A549 (cell line): Measurements from ENCODE around the gene TRIO. TPM values are rescaled to one million over a fixed set of nuclear protein-coding genes. Genes with fewer than 3 reads are reported as not detected.

Experiments
- ATAC-seq, 2 experiments: fragments of 200-7000 bp in 1 of 2; fragments of >200 bp in 1 of 2; cut with Nextera tagmentation in 1 of 2; cut with Tn5 transposase in 1 of 2; 3 replicates each; pipeline versions ENCODE4 v1.8.0 to v1.9.1; 2018 to 2020; ENCODE audit warnings: mild to moderate bottlenecking in 1 of 2, moderate library complexity in 1 of 2
- CTCF ChIA-PET: fragments of 300-600 bp; sonication (Branson Sonifier 250); formaldehyde crosslinking; extraction: SDS; loops from one replicate; lab custom pipeline; 2021; ENCODE audit warnings: antibody characterized with exemption, inconsistent platforms; lab: Yijun Ruan, JAX
- POLR2A ChIA-PET: fragments of 350-600 bp; formaldehyde crosslinking; extraction: SDS; loops from one replicate; lab custom pipeline; 2021; ENCODE audit warnings: antibody characterized with exemption, inconsistent platforms; lab: Yijun Ruan, JAX
- DNase-seq, 2 experiments: peaks; one replicate each; pipeline versions ENCODE4 v3.0.0 to v3.0.0-alpha.2; 2011 to 2016; ENCODE audit warnings: low read depth in 1 of 2, low spot score in 1 of 2
- FAIRE-seq: peaks from 2 replicates; lab custom pipeline; 2011; peaks lifted over from hg19 to GRCh38; lab: Jason Lieb, UNC
- H3K27ac ChIP-seq, 2 experiments: fragments of >200 bp; sonication (Bioruptor Twin); formaldehyde crosslinking; 3 replicates each; pipeline ENCODE4 v1.5.1; 2016 to 2017
- H3K4me1 ChIP-seq: fragments of >200 bp; sonication (Bioruptor Twin); formaldehyde crosslinking; 3 replicates; pipeline ENCODE4 v1.6.1; 2016
- H3K4me2 ChIP-seq: fragments of >200 bp; sonication (Bioruptor Twin); formaldehyde crosslinking; 3 replicates; pipeline ENCODE4 v1.6.1; 2016
- H3K4me3 ChIP-seq: fragments of >200 bp; sonication (Bioruptor Twin); formaldehyde crosslinking; 3 replicates; pipeline ENCODE4 v1.5.1; 2016
- H3K9me3 ChIP-seq: fragments of >200 bp; sonication (Bioruptor Twin); formaldehyde crosslinking; 3 replicates; pipeline ENCODE4 v1.6.1; 2016
- CHD2 ChIP-seq: fragments of 150-350 bp; IDR thresholded peaks from 2 replicates; pipeline ENCODE4 v1.6.1; 2014; ENCODE audit warnings: low read length; ENCODE audit not compliant: partially characterized antibody
- CHD4 ChIP-seq: fragments of 200-600 bp; sonication (generic); IDR thresholded peaks from 2 replicates; pipeline ENCODE4 v1.6.1; 2016; ENCODE audit warnings: antibody characterized with exemption, mild to moderate bottlenecking, borderline replicate concordance
- EP300 ChIP-seq, 2 experiments: fragments of >200 bp; sonication (Bioruptor Twin); formaldehyde crosslinking; IDR thresholded peaks; 2 replicates in 1 of 2; 3 replicates in 1 of 2; pipeline ENCODE4 v1.6.1; 2016 to 2017
- FOSB ChIP-seq: fragments of 250-450 bp; sonication (Bioruptor Pico); IDR thresholded peaks from 2 replicates; pipeline ENCODE4 v1.5.0; 2020; ENCODE audit warnings: mild to moderate bottlenecking, moderate library complexity
- FOXS1 ChIP-seq: fragments of 250-450 bp; sonication (Bioruptor Pico); IDR thresholded peaks from 2 replicates; pipeline ENCODE4 v1.5.0; 2020; ENCODE audit warnings: mild to moderate bottlenecking, moderate library complexity
- KDM1A ChIP-seq: fragments of 200-600 bp; sonication (generic); IDR thresholded peaks from 2 replicates; pipeline ENCODE4 v1.6.1; 2016; ENCODE audit warnings: low read depth, mild to moderate bottlenecking
- MAFK ChIP-seq: fragments of 450-650 bp; IDR thresholded peaks from 2 replicates; pipeline ENCODE4 v1.6.1; 2014; ENCODE audit not compliant: partially characterized antibody
- MAX ChIP-seq: IDR thresholded peaks from 2 replicates; pipeline ENCODE4 v1.6.1; 2012
- MYC ChIP-seq: IDR thresholded peaks from 2 replicates; pipeline ENCODE4 v1.6.1; 2012; ENCODE audit warnings: mild to moderate bottlenecking, inconsistent platforms, low read length, improper control_type of control experiment, borderline replicate concordance
- NFE2L2 ChIP-seq: fragments of 150-350 bp; conservative IDR thresholded peaks from 2 replicates; pipeline ENCODE4 v1.6.1; 2014; ENCODE audit warnings: low read length
- POLR2A ChIP-seq: IDR thresholded peaks from 2 replicates; pipeline ENCODE4 v1.6.1; 2012; ENCODE audit warnings: mild to moderate bottlenecking, low read length
- POLR2AphosphoS2 ChIP-seq: conservative IDR thresholded peaks from 2 replicates; pipeline ENCODE4 v1.6.1; 2012; ENCODE audit warnings: low read length, improper control_type of control experiment, inconsistent platforms
- RCOR1 ChIP-seq: fragments of 150-350 bp; IDR thresholded peaks from 2 replicates; pipeline ENCODE4 v1.6.1; 2014; ENCODE audit warnings: antibody characterized with exemption, low read length, low read depth
- REST ChIP-seq: fragments of 200-600 bp; sonication (generic); IDR thresholded peaks from 2 replicates; pipeline ENCODE4 v1.6.1; 2016; ENCODE audit warnings: antibody characterized with exemption, mild to moderate bottlenecking, moderate library complexity
- RFX5 ChIP-seq: fragments of 450-650 bp; IDR thresholded peaks from 2 replicates; pipeline ENCODE4 v1.7.1; 2014; ENCODE audit warnings: antibody characterized with exemption, mild to moderate bottlenecking, moderate library complexity
- SREBF2 ChIP-seq: fragments of 450-650 bp; IDR thresholded peaks from 2 replicates; pipeline ENCODE4 v1.6.1; 2014; ENCODE audit warnings: mild to moderate bottlenecking, moderate library complexity
- ZFP36 ChIP-seq: fragments of 450-650 bp; IDR thresholded peaks from 2 replicates; pipeline ENCODE4 v1.6.1; 2014; ENCODE audit warnings: borderline replicate concordance; ENCODE audit not compliant: partially characterized antibody
- ZNF302 ChIP-seq: fragments of 250-450 bp; sonication (Bioruptor Pico); IDR thresholded peaks from 2 replicates; pipeline ENCODE4 v1.9.0; 2021; ENCODE audit warnings: inconsistent platforms, mild to moderate bottlenecking, moderate library complexity
- ZSCAN20 ChIP-seq: fragments of 250-450 bp; sonication (Bioruptor Pico); IDR thresholded peaks from 2 replicates; pipeline ENCODE4 v1.8.0; 2022; ENCODE audit warnings: mild to moderate bottlenecking, moderate library complexity
- WGBS: methylation state at CpG from one replicate; pipeline ENCODE4 v1.1.6; 2017; ENCODE audit errors: missing lambda C conversion rate; 5-methylcytosine and 5-hydroxymethylcytosine counted together
- polyA plus RNA-seq, 4 experiments: library from polyadenylated mRNA; depleted of rRNA in 3 of 4; stranded (reverse); fragments of >200 nt; fragmentation: RNase III in 1 of 4; extraction: RNeasy Plus Mini Kit Qiagen cat#74134 plus additional on column Dnase treatment in 1 of 4; gene quantifications; 2 replicates in 3 of 4; 3 replicates in 1 of 4; pipeline ENCODE4 v1.2.3, GENCODE V29; 2011 to 2017
- TF ChIP-seq, protein P1 (sequence below): IDR thresholded peaks from 2 replicates; pipeline ENCODE4 v1.6.1; 2012; ENCODE audit warnings: low read depth, borderline replicate concordance
- TF ChIP-seq, protein P2 (sequence below): fragments of >200 bp; sonication (Bioruptor Twin); formaldehyde crosslinking; IDR thresholded peaks from 2 replicates; pipeline ENCODE4 v1.6.1; 2016
- TF ChIP-seq, protein P3 (sequence below): fragments of >200 bp; sonication (Bioruptor Twin); formaldehyde crosslinking; IDR thresholded peaks from 3 replicates; pipeline ENCODE4 v1.6.1; 2016

Gene TRIO
- polyA plus RNA-seq, 2 of the 4 experiments (the other 2 are of a cell fraction), result 47.5 to 79.0 TPM

GRCh38 chr5:14366763-14367162 lies 223.6 kb downstream of the TRIO start:
- DNase-seq (no peak), FAIRE-seq (no peak), ATAC-seq (no peak)
- Histone ChIP-seq H3K27ac (no peak overlapping the region), H3K9me3 (no peaks in the 10 kb centered on the region), H3K4me2 (no peak overlapping the region), H3K4me1 (no peaks in the 10 kb centered on the region), H3K4me3 (no peak overlapping the region)
- POLR2A ChIA-PET, result no interaction called here
- no peak for TF ChIP-seq SREBF2
- TF ChIP-seq KDM1A, result no peak
- TF ChIP-seq MYC, result no peak
- TF ChIP-seq, protein P1, sequence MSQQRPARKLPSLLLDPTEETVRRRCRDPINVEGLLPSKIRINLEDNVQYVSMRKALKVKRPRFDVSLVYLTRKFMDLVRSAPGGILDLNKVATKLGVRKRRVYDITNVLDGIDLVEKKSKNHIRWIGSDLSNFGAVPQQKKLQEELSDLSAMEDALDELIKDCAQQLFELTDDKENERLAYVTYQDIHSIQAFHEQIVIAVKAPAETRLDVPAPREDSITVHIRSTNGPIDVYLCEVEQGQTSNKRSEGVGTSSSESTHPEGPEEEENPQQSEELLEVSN, result no peak
- no peak for TF ChIP-seq REST
- no peak for TF ChIP-seq ZSCAN20 (CRISPR knock-in tag)
- TF ChIP-seq NFE2L2, result no peak
- no peak for TF ChIP-seq MAFK
- TF ChIP-seq CHD2, result no peak
- TF ChIP-seq EP300 (IDR thresholded peaks at IDR 0.05), result no peak
- TF ChIP-seq ZFP36, result no peak
- TF ChIP-seq, protein P2, sequence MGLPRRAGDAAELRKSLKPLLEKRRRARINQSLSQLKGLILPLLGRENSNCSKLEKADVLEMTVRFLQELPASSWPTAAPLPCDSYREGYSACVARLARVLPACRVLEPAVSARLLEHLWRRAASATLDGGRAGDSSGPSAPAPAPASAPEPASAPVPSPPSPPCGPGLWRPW, result no peak
- TF ChIP-seq RFX5, result no peak
- TF ChIP-seq POLR2AphosphoS2, result no peak
- no peak for TF ChIP-seq RCOR1
- 92% methylated on average over 10 of the region's 10 CpGs for WGBS
- CTCF ChIA-PET, result interaction anchor here (1.2 to 5.2 kb wide), 5 partner anchors 12 to 391 kb away, joined by 3 to 42 read pairs (median 13); no protein-coding TSS in a partner anchor

DNA sequence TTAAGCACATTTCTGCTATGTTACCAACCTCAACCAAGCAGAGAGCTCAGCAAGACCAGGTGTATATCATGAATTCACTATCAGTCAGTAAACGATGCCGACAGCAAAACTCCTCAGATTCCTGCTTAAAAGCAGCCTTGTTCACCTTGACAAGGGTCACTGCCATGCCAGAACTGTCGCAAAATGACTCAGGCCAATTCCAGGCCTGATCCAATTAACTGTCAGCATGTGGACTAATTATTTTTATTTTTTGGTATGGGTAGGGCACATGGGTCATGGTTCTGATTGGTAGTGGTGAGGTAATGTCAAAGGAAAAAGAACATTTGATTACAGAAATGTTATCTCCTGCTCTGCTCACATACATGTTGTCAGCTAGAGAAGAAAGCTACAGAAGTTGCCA lies 224.2 kb downstream of the TRIO start:
- no peak overlapping the region for H3K4me3 ChIP-seq
- no peak overlapping the region for H3K4me2 ChIP-seq
- TF ChIP-seq CHD4 (no peak), ZSCAN20 (CRISPR knock-in tag) (no peak), POLR2A (no peak), ZNF302 (no peak), FOSB (CRISPR knock-in tag) (no peak), ZFP36 (no peak), FOXS1 (CRISPR knock-in tag) (no peak), MAX (no peak)
- TF ChIP-seq, protein P3, sequence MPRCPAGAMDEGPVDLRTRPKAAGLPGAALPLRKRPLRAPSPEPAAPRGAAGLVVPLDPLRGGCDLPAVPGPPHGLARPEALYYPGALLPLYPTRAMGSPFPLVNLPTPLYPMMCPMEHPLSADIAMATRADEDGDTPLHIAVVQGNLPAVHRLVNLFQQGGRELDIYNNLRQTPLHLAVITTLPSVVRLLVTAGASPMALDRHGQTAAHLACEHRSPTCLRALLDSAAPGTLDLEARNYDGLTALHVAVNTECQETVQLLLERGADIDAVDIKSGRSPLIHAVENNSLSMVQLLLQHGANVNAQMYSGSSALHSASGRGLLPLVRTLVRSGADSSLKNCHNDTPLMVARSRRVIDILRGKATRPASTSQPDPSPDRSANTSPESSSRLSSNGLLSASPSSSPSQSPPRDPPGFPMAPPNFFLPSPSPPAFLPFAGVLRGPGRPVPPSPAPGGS, result no peak
- no peak for ATAC-seq
- no peak for FAIRE-seq
- H3K27ac ChIP-seq, result no peak overlapping the region
- POLR2A ChIA-PET, result no interaction called here
- no peaks in the 10 kb centered on the region for H3K4me1 ChIP-seq
- DNase-seq, result no peak
- H3K9me3 ChIP-seq, result no peaks in the 10 kb centered on the region
- CTCF ChIA-PET, result interaction anchor here (0.6 to 5.2 kb wide), 6 partner anchors 14 to 391 kb away, joined by 3 to 40 read pairs (median 6); no protein-coding TSS in a partner anchor
- WGBS, result 95% methylated on average over 3 of the region's 3 CpGs
